ENCODE measurements around the gene OR8B12.

The OR8B12 gene, protein sequence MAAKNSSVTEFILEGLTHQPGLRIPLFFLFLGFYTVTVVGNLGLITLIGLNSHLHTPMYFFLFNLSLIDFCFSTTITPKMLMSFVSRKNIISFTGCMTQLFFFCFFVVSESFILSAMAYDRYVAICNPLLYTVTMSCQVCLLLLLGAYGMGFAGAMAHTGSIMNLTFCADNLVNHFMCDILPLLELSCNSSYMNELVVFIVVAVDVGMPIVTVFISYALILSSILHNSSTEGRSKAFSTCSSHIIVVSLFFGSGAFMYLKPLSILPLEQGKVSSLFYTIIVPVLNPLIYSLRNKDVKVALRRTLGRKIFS

GRCh38 chr11:124543554-124543953 is at the start of gene OR8B12:
Gene OR8B12, minus strand, starts transcription at chr11:124543654. Its CDS starts 0 bp downstream, at chr11:124543654.
- no peak for DNase-seq (ENCODE audit: low spot score)
- no peak for TF ChIP-seq CTCF (IDR thresholded peaks at IDR 0.05; ENCODE audit: extremely low read depth, insufficient read depth, missing control alignments)
- in situ Hi-C loops (cut with MboI; ENCODE audit: low pct_unique_long_range_greater_than_20kb, low sequenced_read_pairs, unreplicated experiment), result no loop called here

DNA sequence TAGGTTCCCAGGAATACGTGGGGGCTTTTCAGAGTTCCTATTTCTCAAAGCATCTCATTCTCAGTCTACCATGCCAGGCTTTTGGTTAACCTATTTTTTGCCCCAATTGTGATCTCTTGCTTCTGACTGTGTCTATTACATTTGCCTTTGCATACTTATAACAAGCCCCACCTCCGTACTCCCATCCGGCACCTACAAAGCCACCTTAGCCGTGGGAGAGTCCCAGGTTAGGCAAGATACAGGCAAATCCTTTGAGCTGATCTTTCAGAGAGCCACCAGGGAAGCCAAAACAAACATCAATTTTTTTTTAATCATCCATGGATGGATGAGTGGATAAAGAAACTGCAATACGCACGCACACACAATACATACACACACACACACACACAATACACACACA is 49.2 kb upstream of the OR8B12 start:
- in situ Hi-C loops (cut with MboI; ENCODE audit: low pct_unique_long_range_greater_than_20kb, low sequenced_read_pairs, unreplicated experiment), result loop anchor here (25.0 kb wide), 1 partner anchor 530 kb away; no protein-coding TSS in a partner anchor
- DNase-seq (ENCODE audit: low spot score), result no peak
- no peak for TF ChIP-seq CTCF (IDR thresholded peaks at IDR 0.05; ENCODE audit: extremely low read depth, insufficient read depth, missing control alignments)

GRCh38 chr11:124591430-124591829 is 48.0 kb upstream of the OR8B12 start:
- in situ Hi-C loops (cut with MboI; ENCODE audit: low pct_unique_long_range_greater_than_20kb, low sequenced_read_pairs, unreplicated experiment), result loop anchor here (25.0 kb wide), 1 partner anchor 529 kb away; no protein-coding TSS in a partner anchor
- TF ChIP-seq CTCF (IDR thresholded peaks at IDR 0.05; ENCODE audit: extremely low read depth, insufficient read depth, missing control alignments), result no peak

DNA sequence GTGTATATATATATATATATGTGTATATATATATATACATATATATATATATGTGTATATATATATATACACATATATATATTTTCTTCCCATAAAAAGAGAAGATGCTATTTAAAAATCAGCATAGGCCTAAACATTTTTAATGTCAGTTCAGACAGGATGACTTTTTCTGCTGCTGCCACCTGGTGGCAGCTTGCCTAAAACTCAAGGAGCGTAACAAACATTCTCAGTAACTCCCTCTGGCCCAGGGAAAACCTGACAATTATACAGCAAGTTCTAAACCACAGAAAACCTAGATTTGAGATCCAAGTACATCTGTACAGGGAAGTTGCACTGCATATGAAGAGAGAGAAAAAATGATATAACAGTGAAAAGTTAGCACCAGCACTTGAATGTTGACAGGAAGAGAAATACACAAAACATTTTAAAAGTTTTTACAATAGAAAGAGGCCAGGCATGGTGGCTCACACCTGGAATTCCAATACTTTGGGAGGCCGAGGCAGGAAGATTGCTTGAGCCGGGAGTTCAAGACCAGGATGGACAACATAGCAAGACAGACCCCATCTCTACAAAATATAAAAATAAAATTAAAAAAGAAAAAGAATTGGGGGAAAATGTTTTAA is 42.9 kb upstream of the OR8B12 start:
- in situ Hi-C loops (cut with MboI; ENCODE audit: low pct_unique_long_range_greater_than_20kb, low sequenced_read_pairs, unreplicated experiment), result loop anchor here (10.0 to 25.0 kb wide), 2 partner anchors 182 to 524 kb away; no protein-coding TSS in a partner anchor
- peak; percentile 30 for DNase-seq (ENCODE audit: low spot score)
- peak; percentile 80 for TF ChIP-seq CTCF (IDR thresholded peaks at IDR 0.05; ENCODE audit: extremely low read depth, insufficient read depth, missing control alignments)

More at GRCh38 chr11:124591430-124591829, 48.0 kb upstream of the OR8B12 start:
- no peak for DNase-seq (ENCODE audit: low spot score)

- no peak for TF ChIP-seq CTCF (IDR thresholded peaks at IDR 0.05; ENCODE audit: extremely low read depth, insufficient read depth, missing control alignments)
- in situ Hi-C loops (cut with MboI; ENCODE audit: low pct_unique_long_range_greater_than_20kb, low sequenced_read_pairs, unreplicated experiment), result loop anchor here (10.0 to 25.0 kb wide), 2 partner anchors 180 to 523 kb away; no protein-coding TSS in a partner anchor
- no peak for DNase-seq (ENCODE audit: low spot score)
These were observed 41.4 kb upstream of the OR8B12 start for GRCh38 chr11:124584681-124585372.

GRCh38 chr11:124583781-124584180 is 40.3 kb upstream of the OR8B12 start:
- TF ChIP-seq CTCF (IDR thresholded peaks at IDR 0.05; ENCODE audit: extremely low read depth, insufficient read depth, missing control alignments), result no peak
- DNase-seq (ENCODE audit: low spot score), result no peak
- in situ Hi-C loops (cut with MboI; ENCODE audit: low pct_unique_long_range_greater_than_20kb, low sequenced_read_pairs, unreplicated experiment), result loop anchor here (10.0 to 25.0 kb wide), 2 partner anchors 179 to 521 kb away; no protein-coding TSS in a partner anchor
